ENCODE measurements around the gene MACC1.
A peak's percentile ranks its signal among the peaks of the same experiment; 100 is the strongest.

MACC1 gene

DNA sequence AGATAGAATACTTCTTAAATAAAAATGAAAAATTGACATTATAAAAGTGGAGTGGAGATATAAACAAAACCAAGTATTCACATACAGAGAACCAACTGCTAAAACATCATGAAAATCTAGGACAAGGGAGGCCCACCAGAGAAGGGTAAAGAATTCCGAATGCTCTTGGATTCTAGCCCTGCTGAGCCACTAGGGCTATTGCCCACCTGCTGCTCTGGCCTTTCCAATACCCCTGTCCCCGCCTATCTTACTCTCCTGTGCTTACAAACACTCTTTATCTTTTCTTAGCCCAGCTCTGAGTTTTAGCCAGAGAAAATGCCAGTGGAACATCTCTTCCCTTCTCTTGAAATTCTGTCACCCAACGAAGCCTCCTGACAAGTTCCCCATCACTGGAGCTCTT lies 100.3 kb downstream of the MACC1 start:
- no peak overlapping the region for H3K9ac ChIP-seq
- no peaks in the 10 kb centered on the region for H3K36me3 ChIP-seq
- no peak overlapping the region for H3K27ac ChIP-seq
- H4K20me1 ChIP-seq, result no peaks in the 10 kb centered on the region
- no peaks in the 10 kb centered on the region for H3K27me3 ChIP-seq
- no peak for TF ChIP-seq Cebpa-rat (IDR thresholded peaks at IDR 0.05)
- H3K4me1 ChIP-seq, result peaks cover 17% of the 10 kb centered on the region
- no peaks in the 10 kb centered on the region for H3K9me3 ChIP-seq
- H3K4me3 ChIP-seq, result no peak overlapping the region
- H3K4me2 ChIP-seq, result no peak overlapping the region

DNA sequence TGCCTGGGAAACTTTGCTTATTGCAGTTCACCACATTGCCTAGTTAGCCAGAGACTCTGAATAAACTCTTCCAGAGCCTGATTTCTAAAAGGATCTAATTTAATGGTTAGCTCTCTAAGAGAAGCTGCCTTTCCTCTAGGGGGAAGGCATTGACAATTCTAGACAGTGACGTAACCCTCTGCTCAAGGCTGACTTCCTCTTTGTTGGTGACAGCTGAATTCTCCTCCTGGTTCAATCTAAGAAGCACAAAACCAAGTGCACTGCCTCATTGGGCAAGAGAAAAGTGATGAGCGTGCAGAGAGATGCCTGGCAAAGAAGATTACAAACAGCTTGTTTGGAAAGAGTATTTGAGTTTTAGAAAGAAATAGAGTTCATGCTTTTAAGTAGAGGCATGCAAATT lies 102.7 kb downstream of the MACC1 start:
- Histone ChIP-seq H3K4me2 (peak overlapping the region; percentile 32), H3K4me1 (peaks cover 17% of the 10 kb centered on the region), H3K4me3 (no peak overlapping the region), H3K27ac (no peak overlapping the region), H3K27me3 (no peaks in the 10 kb centered on the region), H3K9ac (no peak overlapping the region), H3K36me3 (no peaks in the 10 kb centered on the region), H4K20me1 (no peaks in the 10 kb centered on the region), H3K9me3 (no peaks in the 10 kb centered on the region)
- TF ChIP-seq Cebpa-rat (IDR thresholded peaks at IDR 0.05), result no peak

- H3K27me3 ChIP-seq, result no peaks in the 10 kb centered on the region
- no peak overlapping the region for H3K27ac ChIP-seq
- TF ChIP-seq Cebpa-rat (IDR thresholded peaks at IDR 0.05), result no peak
- no peak overlapping the region for H3K4me3 ChIP-seq
- H3K9ac ChIP-seq, result no peak overlapping the region
- peaks cover 17% of the 10 kb centered on the region for H3K4me1 ChIP-seq
- 0 out of 2 replicates have a peak overlapping the region, but pooled peaks have one; percentile 6 for H3K4me2 ChIP-seq
- no peaks in the 10 kb centered on the region for H3K36me3 ChIP-seq
- no peaks in the 10 kb centered on the region for H3K9me3 ChIP-seq
- H4K20me1 ChIP-seq, result no peaks in the 10 kb centered on the region
Observed at GRCh38 chr7:20113427-20114027, 103.7 kb downstream of the MACC1 start.

- no peak overlapping the region for H3K27ac ChIP-seq
- no peaks in the 10 kb centered on the region for H3K27me3 ChIP-seq
- H4K20me1 ChIP-seq, result no peaks in the 10 kb centered on the region
- H3K4me3 ChIP-seq, result no peak overlapping the region
- H3K4me2 ChIP-seq, result no peak overlapping the region
- no peak for TF ChIP-seq Cebpa-rat (IDR thresholded peaks at IDR 0.05)
- H3K9ac ChIP-seq, result no peak overlapping the region
- H3K36me3 ChIP-seq, result no peaks in the 10 kb centered on the region
- H3K9me3 ChIP-seq, result no peaks in the 10 kb centered on the region
- peaks cover 17% of the 10 kb centered on the region for H3K4me1 ChIP-seq
Observed at GRCh38 chr7:20112696-20113095, 104.5 kb downstream of the MACC1 start.

DNA sequence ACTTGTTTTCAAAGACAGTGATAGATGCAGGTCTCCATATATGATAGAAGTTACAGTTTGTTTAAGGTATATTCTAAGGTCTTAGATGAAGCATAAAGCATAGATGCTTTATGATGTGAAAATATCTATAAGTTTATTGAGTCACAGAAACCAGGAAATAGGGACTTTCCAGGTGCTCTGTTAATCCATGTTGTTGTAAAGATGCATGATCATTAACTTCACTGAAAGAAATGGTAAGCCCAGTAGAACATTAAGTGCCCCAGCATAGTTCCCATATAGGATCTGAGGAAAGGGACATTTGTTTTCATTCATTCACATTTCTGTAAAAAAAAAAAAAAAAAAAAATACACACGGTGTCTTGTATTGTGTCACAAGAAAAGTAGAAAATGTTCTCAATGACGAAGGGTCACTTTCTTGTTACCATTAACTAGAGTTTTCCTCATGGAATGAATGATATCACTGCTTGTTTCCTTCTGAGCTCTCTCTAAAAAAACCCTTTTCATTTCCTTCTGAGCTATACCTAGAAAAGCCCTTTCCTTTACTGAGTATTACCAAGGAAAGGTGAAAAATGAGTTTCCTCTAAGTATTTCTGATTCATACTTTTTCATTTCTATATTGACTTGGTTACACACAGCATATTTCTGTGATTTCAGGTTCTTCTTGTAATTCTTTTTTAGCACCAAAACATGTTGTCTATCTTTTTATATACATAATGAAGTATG lies 105.2 kb downstream of the MACC1 start:
- no peak for TF ChIP-seq Cebpa-rat (IDR thresholded peaks at IDR 0.05)
- Histone ChIP-seq H3K4me2 (no peak overlapping the region), H3K27ac (no peak overlapping the region), H3K4me1 (peaks cover 17% of the 10 kb centered on the region), H3K9ac (no peak overlapping the region), H3K27me3 (no peaks in the 10 kb centered on the region), H3K9me3 (no peaks in the 10 kb centered on the region), H3K4me3 (no peak overlapping the region), H4K20me1 (no peaks in the 10 kb centered on the region), H3K36me3 (no peaks in the 10 kb centered on the region)

DNA sequence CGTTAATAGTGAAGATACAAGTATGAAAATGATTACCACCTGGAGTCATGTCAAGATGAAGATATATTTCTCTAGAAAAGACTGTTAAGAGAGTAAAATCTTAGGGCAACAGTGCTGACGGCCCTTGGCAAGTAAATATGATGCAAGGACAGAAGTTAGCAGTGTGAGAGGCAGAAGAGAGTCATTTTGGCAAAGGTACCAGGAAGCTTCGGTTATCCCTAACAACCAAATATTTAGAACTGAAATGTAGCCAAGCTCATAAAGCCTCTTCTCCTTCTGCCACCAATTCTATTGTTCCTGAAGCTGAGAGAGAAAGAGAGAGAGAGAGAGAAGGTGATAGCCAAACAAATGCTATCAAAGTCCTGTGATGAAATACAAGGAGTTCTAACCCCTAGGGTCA lies 109.6 kb downstream of the MACC1 start:
- H3K4me3 ChIP-seq, result no peak overlapping the region
- H3K4me2 ChIP-seq, result no peak overlapping the region
- no peaks in the 10 kb centered on the region for H3K4me1 ChIP-seq
- no peaks in the 10 kb centered on the region for H3K9me3 ChIP-seq
- no peak overlapping the region for H3K27ac ChIP-seq
- no peaks in the 10 kb centered on the region for H4K20me1 ChIP-seq
- H3K36me3 ChIP-seq, result no peaks in the 10 kb centered on the region
- H3K9ac ChIP-seq, result no peak overlapping the region
- TF ChIP-seq Cebpa-rat (IDR thresholded peaks at IDR 0.05), result no peak
- H3K27me3 ChIP-seq, result no peaks in the 10 kb centered on the region

DNA sequence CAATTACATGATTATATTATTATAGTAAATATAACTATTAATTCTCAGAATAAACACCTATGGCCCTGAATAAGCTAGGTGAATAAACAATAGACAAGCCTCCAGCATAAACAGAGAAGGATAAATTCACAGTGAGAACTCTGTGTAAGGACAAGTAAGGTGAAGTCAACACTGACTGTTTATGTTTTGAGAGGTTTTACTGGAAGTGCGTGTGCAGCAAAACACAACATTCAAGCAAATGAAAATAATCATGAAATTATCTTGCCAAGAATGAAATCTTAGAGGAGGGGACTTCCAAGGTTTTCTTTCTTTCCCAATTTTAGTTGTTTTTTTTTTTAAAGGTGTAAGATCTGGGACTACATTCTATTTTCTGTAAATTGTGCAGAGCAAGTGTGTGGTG lies 112.5 kb downstream of the MACC1 start:
- H3K4me1 ChIP-seq, result no peaks in the 10 kb centered on the region
- no peak overlapping the region for H3K9ac ChIP-seq
- no peak overlapping the region for H3K4me2 ChIP-seq
- no peak overlapping the region for H3K4me3 ChIP-seq
- no peaks in the 10 kb centered on the region for H3K9me3 ChIP-seq
- no peaks in the 10 kb centered on the region for H4K20me1 ChIP-seq
- no peak overlapping the region for H3K27ac ChIP-seq
- no peaks in the 10 kb centered on the region for H3K27me3 ChIP-seq
- H3K36me3 ChIP-seq, result no peaks in the 10 kb centered on the region
- TF ChIP-seq Cebpa-rat (IDR thresholded peaks at IDR 0.05), result no peak

GRCh38 chr7:20102982-20103381 lies 114.2 kb downstream of the MACC1 start:
- TF ChIP-seq Cebpa-rat (IDR thresholded peaks at IDR 0.05), result no peak
- H3K27me3 ChIP-seq, result no peaks in the 10 kb centered on the region
- H3K4me1 ChIP-seq, result no peaks in the 10 kb centered on the region
- H3K27ac ChIP-seq, result no peak overlapping the region
- no peaks in the 10 kb centered on the region for H3K36me3 ChIP-seq
- H3K4me2 ChIP-seq, result no peak overlapping the region
- no peaks in the 10 kb centered on the region for H3K9me3 ChIP-seq
- no peaks in the 10 kb centered on the region for H4K20me1 ChIP-seq
- H3K4me3 ChIP-seq, result no peak overlapping the region
- H3K9ac ChIP-seq, result no peak overlapping the region

DNA sequence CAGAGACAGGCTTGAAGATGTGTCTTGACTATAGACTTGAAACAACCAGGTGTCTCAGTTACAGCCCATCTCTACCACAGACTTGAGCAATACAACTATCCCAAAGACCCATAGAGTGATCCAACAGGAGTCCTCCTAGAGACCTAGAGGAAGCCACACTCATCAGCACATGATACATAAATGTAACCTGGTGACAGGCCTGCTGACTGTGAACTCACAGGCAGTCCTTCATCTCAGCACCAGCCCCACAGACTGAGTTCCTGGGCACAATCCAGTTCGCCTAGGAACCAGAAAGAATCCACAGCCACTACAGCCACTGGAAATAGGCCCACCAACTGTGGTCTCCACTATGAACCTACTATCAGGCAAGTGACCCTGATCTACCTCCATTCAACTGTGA lies 121.3 kb downstream of the MACC1 start:
- Histone ChIP-seq H4K20me1 (no peaks in the 10 kb centered on the region), H3K27me3 (no peaks in the 10 kb centered on the region), H3K4me1 (no peaks in the 10 kb centered on the region), H3K9ac (no peak overlapping the region), H3K4me3 (no peak overlapping the region), H3K4me2 (no peak overlapping the region), H3K27ac (no peak overlapping the region), H3K9me3 (no peaks in the 10 kb centered on the region), H3K36me3 (no peaks in the 10 kb centered on the region)
- TF ChIP-seq Cebpa-rat (IDR thresholded peaks at IDR 0.05), result no peak

DNA sequence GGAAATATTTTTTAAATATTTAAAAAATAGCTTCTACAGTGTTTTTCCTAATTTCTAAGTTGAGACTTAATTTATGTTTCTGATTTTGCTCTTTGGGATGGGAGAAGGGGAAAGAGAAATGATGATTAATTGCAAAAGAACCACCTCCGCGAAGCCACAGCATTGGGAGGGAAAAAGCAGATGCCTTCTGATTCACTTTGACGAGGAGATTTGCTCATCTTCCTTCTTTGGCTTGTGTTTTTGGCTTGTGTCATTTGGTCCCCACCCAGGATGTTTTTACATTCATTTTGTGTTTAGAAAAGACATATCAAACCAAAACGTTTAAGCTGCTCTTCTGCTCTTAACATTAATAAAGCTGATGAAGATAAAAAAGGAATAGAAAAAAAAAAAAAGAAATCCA lies 121.7 kb downstream of the MACC1 start:
- Histone ChIP-seq H3K9ac (no peak overlapping the region), H3K4me1 (no peaks in the 10 kb centered on the region), H3K36me3 (no peaks in the 10 kb centered on the region), H3K27ac (no peak overlapping the region), H4K20me1 (no peaks in the 10 kb centered on the region), H3K4me3 (no peak overlapping the region), H3K9me3 (no peaks in the 10 kb centered on the region), H3K27me3 (no peaks in the 10 kb centered on the region), H3K4me2 (no peak overlapping the region)
- TF ChIP-seq Cebpa-rat (IDR thresholded peaks at IDR 0.05), result no peak
